GM12874 (cell line): ENCODE data around the gene PRKAG2.

Experiments
- CTCF ChIP-seq: IDR thresholded peaks from 2 replicates; pipeline ENCODE4 v1.5.1; 2011; ENCODE audit warnings: low read depth, mild to moderate bottlenecking, control low read depth, low read length, moderate library complexity; ENCODE audit not compliant: insufficient read depth

PRKAG2 gene

GRCh38 chr7:151686826-151687225 lies 190.1 kb downstream of the PRKAG2 start:
- no peak for TF ChIP-seq CTCF

- no peak for TF ChIP-seq CTCF
Observed at GRCh38 chr7:151686016-151686766, 190.7 kb downstream of the PRKAG2 start.

DNA sequence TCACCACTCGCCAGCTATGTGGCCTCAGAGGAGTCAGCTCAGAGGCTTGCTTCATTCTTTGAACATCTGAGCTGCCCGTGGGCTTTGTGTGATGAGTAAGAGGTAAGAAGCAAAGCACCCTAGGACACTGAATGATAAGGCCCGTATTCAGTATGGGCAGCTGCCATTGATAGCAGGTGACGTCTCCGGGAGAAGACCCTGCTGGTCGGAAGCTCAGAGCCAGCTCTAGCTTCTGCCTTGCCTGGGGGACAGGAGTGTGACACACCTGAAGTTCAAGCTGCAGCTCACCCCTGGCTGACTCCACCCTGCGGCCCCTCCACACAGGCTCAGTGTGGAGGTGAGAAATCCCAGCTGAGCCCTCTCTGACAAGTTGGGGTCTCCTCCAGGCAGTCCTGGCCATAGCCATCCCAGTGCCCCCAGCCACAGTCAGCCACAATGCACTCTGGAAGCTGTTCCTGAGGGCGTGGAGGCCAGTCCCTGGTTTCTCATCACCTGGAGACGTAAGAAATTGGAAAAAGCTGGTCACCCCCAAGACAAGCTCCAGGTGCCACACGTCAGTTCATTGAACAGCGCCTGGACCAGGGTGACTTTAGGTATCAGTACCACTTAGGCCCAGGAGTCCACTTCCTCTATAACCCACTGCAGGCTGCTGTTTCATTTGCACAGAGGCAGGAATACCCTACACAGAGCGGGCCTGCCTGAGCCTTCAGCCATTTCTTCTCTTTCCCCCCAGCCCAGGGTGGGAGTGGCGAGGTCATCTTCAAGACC lies 192.3 kb downstream of the PRKAG2 start:
- no peak for TF ChIP-seq CTCF

- TF ChIP-seq CTCF = no peak
Observed at GRCh38 chr7:151683615-151684407, 193.1 kb downstream of the PRKAG2 start.

DNA sequence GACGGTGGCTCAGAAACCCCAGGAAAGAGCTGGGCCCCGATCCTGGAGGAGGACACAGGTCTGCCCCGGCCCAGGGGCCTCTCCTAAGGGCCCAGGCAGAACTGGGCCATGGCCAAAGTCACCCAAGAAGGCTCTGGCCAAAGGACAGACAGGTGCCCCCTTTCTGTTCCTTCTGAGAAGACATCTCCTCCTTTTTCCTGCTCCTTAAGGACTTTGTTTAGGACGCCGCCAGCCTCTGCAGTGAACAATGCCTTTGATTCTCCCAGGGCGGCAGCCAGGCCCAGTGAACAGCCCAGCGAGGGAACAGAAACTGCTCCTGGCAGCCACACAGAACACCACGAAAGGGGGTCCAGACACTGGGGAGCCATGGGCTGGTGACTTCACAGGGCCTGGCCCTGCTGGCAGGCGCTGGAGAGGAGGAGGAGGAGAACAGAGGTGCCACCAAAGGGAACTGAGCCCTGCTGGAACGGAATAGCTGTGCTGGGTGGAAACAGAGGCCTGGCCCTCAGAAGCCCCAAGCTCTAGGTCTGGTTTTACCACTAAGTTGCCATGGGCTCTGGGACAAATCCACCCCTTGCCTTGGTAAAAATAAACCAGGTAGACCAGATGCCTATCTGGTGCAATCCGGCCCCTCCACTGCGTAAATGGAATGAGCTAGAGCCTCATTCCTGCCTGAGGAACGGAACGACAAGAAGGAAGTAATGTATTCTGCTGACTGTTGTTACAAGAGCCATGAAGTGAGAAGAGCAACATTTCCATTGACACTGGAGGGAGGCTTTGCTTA lies 193.9 kb downstream of the PRKAG2 start:
- TF ChIP-seq CTCF = no peak

DNA sequence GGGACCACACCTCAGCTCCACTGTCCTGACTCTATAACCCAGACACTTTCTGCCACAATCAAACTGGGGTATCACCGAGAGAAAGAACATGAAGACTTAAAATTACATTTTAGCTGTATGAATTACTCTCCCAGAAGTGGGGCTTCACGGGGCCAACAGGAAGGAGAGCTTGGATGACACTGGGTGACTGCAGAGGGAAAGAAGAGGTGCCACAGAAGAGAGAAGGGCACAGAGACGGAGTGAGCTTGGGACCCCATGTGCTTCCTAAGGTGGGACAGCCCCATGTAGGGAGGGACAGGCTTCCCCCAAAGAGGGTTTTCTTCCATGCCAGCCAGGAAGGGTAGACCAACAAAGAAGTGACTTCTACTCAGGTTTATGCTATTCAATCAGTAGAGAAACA lies 195.2 kb downstream of the PRKAG2 start:
- no peak for TF ChIP-seq CTCF
